HFF-Myc (cell line): ENCODE measurements around the gene PCDHGA10.
A peak's percentile ranks its signal among the peaks of the same experiment; 100 is the strongest.
"Not testable (repeated sequence)": the region's sequence is repeated elsewhere in the genome, so short reads cannot be mapped to it uniquely, and the experiment has no call there.

ENCODE experiments used
- DNase-seq: peaks from one replicate; pipeline ENCODE4 v3.0.0-alpha.2; 2011; ENCODE audit warnings: low read depth; ENCODE audit errors: extremely low read depth
- H3K4me3 ChIP-seq: replicated peaks from 2 replicates; pipeline ENCODE4 v1.5.1; 2011; ENCODE audit warnings: low read depth, mild to moderate bottlenecking, control low read depth, low read length
- TF ChIP-seq, protein P1 (sequence below): IDR thresholded peaks from 2 replicates; pipeline ENCODE4 v1.5.1; 2012; ENCODE audit warnings: mild to moderate bottlenecking, low read depth, low read length, control low read depth; ENCODE audit errors: missing control alignments

The PCDHGA10 gene

DNA sequence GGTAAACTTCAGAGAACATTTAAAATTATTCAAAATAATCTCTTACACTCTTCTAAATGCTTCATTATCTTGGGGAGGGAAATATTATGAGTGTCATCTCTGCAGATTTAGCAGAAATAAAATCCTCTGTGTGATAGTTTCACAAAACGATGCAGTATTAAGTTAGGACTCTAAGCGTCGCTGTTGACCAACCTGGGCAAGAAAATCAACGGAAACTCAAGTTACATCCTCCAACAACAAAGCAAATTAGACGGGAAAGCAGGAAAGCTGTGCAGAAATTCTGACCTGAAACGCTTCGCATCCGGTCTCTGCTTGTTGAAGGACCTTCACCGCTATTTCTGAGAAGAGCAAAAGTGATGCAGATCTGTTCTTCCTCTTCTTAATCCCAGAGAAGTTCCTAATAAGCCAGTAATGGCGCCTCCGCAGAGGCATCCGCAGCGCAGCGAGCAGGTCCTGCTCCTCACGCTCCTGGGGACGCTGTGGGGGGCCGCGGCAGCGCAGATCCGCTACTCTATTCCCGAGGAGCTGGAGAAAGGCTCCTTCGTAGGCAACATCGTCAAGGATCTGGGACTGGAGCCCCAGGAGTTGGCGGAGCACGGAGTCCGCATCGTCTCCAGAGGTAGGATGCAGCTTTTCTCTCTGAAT, 39.0 kb upstream of the PCDHGA10 start, which contains the start of gene PCDHGA6:
Gene PCDHGA6, plus strand, starts transcription at position 219 of the 645 bp plus-strand sequence. Its CDS starts 193 bp downstream, at position 412.
- no peak for DNase-seq
- H3K4me3 ChIP-seq: peak within 1 kb of the TSS; percentile 36
- TF ChIP-seq, protein P1, sequence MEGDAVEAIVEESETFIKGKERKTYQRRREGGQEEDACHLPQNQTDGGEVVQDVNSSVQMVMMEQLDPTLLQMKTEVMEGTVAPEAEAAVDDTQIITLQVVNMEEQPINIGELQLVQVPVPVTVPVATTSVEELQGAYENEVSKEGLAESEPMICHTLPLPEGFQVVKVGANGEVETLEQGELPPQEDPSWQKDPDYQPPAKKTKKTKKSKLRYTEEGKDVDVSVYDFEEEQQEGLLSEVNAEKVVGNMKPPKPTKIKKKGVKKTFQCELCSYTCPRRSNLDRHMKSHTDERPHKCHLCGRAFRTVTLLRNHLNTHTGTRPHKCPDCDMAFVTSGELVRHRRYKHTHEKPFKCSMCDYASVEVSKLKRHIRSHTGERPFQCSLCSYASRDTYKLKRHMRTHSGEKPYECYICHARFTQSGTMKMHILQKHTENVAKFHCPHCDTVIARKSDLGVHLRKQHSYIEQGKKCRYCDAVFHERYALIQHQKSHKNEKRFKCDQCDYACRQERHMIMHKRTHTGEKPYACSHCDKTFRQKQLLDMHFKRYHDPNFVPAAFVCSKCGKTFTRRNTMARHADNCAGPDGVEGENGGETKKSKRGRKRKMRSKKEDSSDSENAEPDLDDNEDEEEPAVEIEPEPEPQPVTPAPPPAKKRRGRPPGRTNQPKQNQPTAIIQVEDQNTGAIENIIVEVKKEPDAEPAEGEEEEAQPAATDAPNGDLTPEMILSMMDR: peak; percentile 56

DNA sequence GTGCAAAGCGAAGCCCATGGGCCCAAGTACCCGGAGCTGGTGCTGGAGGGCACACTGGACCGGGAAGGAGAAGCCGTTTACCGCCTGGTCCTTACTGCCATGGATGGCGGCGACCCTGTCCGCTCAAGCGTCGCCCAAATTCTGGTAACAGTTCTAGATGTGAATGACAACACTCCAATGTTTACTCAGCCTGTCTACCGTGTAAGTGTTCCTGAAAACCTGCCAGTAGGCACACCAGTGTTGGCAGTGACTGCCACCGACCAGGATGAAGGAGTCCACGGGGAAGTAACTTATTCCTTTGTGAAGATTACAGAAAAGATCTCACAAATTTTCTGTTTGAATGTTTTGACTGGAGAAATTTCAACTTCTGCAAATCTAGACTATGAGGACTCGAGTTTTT, 38.2 kb upstream of the PCDHGA10 start:
- TF ChIP-seq, protein P1: no peak
- no peak for DNase-seq
- H3K4me3 ChIP-seq: no peak overlapping the region

DNA sequence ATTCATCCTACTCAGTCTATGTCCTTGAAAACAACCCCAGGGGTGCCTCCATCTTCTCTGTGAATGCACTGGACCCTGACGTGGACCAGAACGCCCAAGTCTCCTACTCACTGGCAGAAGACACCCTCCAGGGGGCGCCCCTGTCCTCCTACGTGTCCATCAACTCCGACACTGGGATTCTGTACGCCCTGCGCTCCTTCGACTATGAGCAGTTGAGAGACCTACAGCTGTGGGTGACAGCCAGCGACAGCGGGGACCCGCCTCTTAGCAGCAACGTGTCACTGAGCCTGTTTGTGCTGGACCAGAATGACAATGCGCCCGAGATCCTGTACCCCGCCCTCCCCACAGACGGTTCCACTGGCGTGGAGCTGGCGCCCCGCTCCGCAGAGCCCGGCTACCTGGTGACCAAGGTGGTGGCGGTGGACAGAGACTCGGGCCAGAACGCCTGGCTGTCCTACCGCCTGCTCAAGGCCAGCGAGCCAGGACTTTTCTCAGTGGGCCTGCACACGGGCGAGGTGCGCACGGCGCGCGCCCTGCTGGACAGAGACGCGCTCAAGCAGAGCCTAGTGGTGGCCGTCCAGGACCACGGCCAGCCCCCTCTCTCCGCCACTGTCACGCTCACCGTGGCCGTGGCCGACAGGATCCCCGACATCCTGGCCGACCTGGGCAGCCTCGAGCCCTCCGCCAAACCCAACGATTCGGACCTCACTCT, 37.2 kb upstream of the PCDHGA10 start:
- DNase-seq: not testable (repeated sequence)

DNA sequence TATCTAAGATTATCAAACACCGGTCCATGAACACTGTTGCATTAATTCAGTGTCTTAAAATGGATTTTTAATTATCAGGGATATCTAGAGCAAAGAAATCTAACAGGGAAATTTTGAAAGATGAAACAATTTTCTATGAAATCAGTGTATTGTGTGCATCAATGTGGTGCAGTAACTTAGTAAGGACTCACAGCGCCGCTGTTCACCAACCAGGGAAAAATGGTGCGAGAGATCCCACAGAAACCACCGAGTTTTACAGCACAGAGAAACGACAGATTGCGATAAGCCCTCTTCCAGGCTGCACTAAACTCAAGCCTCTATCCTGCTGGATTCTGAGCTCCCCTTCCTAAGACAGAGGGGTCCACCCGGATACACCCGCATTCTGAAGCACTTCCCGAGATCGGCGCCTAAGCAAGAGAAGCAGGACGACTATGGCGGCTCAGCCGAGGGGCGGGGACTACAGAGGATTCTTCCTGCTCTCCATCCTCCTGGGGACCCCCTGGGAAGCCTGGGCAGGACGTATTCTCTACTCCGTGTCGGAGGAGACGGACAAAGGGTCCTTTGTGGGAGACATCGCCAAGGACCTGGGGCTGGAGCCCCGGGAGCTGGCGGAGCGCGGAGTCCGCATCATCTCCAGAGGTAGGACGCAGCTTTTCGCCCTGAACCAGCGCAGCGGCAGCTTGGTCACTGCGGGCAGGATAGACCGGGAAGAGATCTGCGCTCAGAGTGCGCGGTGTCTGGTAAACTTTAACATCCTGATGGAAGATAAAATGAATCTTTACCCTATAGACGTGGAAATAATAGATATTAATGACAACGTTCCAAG, 30.1 kb upstream of the PCDHGA10 start, which contains the start of gene PCDHGA7:
Gene PCDHGA7, plus strand, starts transcription at position 274 of the 826 bp plus-strand sequence. Its CDS starts 158 bp downstream, at position 432.
- TF ChIP-seq, protein P1: peak; percentile 47
- DNase-seq: no peak
- H3K4me3 ChIP-seq: peak within 1 kb of the TSS; percentile 51

More for the DNA sequence above, 37.2 kb upstream of the PCDHGA10 start:
- not testable (repeated sequence) for H3K4me3 ChIP-seq

DNA sequence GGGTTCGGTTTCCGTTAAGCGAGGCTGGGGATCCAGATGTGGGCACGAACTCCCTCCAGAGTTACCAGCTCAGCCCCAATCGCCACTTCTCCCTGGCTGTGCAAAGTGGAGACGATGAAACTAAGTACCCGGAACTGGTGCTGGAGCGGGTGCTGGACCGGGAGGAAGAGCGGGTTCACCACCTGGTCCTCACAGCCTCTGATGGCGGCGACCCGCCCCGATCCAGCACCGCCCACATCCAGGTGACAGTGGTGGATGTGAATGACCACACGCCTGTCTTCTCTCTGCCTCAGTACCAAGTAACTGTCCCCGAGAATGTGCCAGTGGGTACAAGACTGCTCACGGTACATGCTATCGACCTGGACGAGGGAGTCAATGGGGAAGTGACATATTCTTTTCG, 29.4 kb upstream of the PCDHGA10 start:
- no peak for DNase-seq
- TF ChIP-seq, protein P1: no peak
- H3K4me3 ChIP-seq: peak overlapping the region; percentile 51

DNA sequence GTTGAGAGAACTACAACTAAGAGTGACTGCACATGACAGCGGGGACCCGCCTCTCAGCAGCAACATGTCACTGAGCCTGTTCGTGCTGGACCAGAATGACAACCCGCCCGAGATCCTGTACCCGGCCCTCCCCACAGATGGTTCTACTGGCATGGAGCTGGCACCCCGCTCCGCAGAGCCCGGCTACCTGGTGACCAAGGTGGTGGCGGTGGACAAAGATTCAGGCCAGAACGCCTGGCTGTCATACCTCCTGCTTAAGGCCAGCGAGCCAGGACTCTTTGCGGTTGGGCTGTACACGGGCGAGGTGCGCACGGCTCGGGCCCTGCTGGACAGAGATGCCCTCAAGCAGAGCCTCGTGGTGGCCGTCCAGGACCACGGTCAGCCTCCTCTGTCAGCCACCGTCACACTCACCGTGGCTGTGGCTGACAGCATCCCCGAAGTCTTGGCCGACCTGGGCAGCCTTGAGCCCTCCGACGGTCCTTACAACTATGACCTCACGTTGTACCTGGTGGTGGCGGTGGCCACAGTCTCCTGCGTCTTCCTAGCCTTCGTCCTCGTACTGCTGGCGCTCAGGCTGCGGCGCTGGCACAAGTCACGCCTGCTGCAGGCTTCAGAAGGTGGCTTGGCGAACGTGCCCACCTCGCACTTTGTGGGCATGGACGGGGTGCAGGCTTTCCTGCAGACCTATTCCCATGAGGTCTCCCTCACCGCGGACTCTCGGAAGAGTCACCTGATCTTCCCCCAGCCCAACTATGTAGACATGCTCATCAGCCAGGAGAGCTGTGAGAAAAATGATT, 28.1 kb upstream of the PCDHGA10 start:
- no peak for DNase-seq

More for the DNA sequence above, 28.1 kb upstream of the PCDHGA10 start:
- no peak overlapping the region for H3K4me3 ChIP-seq
- TF ChIP-seq, protein P1: no peak
